ENCODE measurements around the gene FGFR3.

The FGFR3 gene

GRCh38 chr4:1756893-1757779 is 36.0 kb upstream of the FGFR3 start:
- no peak for DNase-seq

- no peak for DNase-seq
Measured at GRCh38 chr4:1757836-1758235, 35.3 kb upstream of the FGFR3 start.

- DNase-seq = no peak
Measured at GRCh38 chr4:1758306-1759121, 34.6 kb upstream of the FGFR3 start.

GRCh38 chr4:1759170-1759817 is 33.8 kb upstream of the FGFR3 start:
- no peak for DNase-seq

GRCh38 chr4:1759818-1760223 is 33.3 kb upstream of the FGFR3 start:
- DNase-seq = no peak

- no peak for DNase-seq
Measured at GRCh38 chr4:1760521-1761071, 32.5 kb upstream of the FGFR3 start.

- no peak for DNase-seq
Measured at GRCh38 chr4:1761130-1761689, 31.9 kb upstream of the FGFR3 start.

GRCh38 chr4:1762264-1763010 is 30.7 kb upstream of the FGFR3 start:
- DNase-seq = no peak

GRCh38 chr4:1763070-1763549 is 30.0 kb upstream of the FGFR3 start:
- no peak for DNase-seq

GRCh38 chr4:1763550-1764080 is 29.5 kb upstream of the FGFR3 start:
- no peak for DNase-seq

- DNase-seq = no peak
Measured at GRCh38 chr4:1764670-1765069, 28.4 kb upstream of the FGFR3 start.

- no peak for DNase-seq
Measured at GRCh38 chr4:1765409-1766072, 27.6 kb upstream of the FGFR3 start.

- DNase-seq = no peak
Measured at GRCh38 chr4:1766106-1767060, 26.7 kb upstream of the FGFR3 start.

- DNase-seq = no peak
Measured at GRCh38 chr4:1767061-1767769, 25.9 kb upstream of the FGFR3 start.

- DNase-seq = no peak
Measured at GRCh38 chr4:1767770-1768366, 25.2 kb upstream of the FGFR3 start.

- DNase-seq = no peak
Measured at GRCh38 chr4:1768367-1769034, 24.6 kb upstream of the FGFR3 start.

- DNase-seq = no peak
Measured at GRCh38 chr4:1769692-1770091, 23.4 kb upstream of the FGFR3 start.

- DNase-seq = no peak
Measured at GRCh38 chr4:1770245-1770644, 22.8 kb upstream of the FGFR3 start.

All from NCI-H1436 treated with DMSO at 0.1 percent for 48 hours (cell line).